Occipital lobe (tissue), 2 donors: Measurements from ENCODE around the gene XYLT2. TPM values are rescaled to one million over a fixed set of nuclear protein-coding genes. Genes with fewer than 3 reads are reported as not detected.
"Not testable (repeated sequence)": the region's sequence is repeated elsewhere in the genome, so short reads cannot be mapped to it uniquely, and the experiment has no call there.

ENCODE experiments used
- DNase-seq: peaks from one replicate; lab custom pipeline; 2025; lab: John Stamatoyannopoulos, UW
- total RNA-seq: library from RNA; depleted of rRNA; stranded (reverse); fragments of >200 nt; gene quantifications from one replicate; pipeline ENCODE4 v1.2.3, GENCODE V29; 2014

Gene XYLT2
- total RNA-seq, 1 donor from 2014 or later: 7.5 TPM

- DNase-seq: no peak
These were observed 26.5 kb upstream of the XYLT2 start for GRCh38 chr17:50319306-50320004.

- DNase-seq: no peak
These were observed 23.7 kb upstream of the XYLT2 start for GRCh38 chr17:50322271-50322670.

GRCh38 chr17:50323060-50323459, 22.9 kb upstream of the XYLT2 start:
- DNase-seq: no peak

- DNase-seq: no peak
These were observed 20.0 kb upstream of the XYLT2 start for GRCh38 chr17:50325906-50326305.

GRCh38 chr17:50326831-50327364, 19.0 kb upstream of the XYLT2 start:
- no peak for DNase-seq

- no peak for DNase-seq
These were observed 17.3 kb upstream of the XYLT2 start for GRCh38 chr17:50328363-50329325.

- DNase-seq: no peak
These were observed 16.2 kb upstream of the XYLT2 start for GRCh38 chr17:50329716-50330115.

GRCh38 chr17:50330151-50330775, 15.7 kb upstream of the XYLT2 start:
- DNase-seq: no peak

- no peak for DNase-seq
These were observed 14.7 kb upstream of the XYLT2 start for GRCh38 chr17:50331085-50331791.

- DNase-seq: no peak
These were observed 13.7 kb upstream of the XYLT2 start for GRCh38 chr17:50332196-50332595.

- not testable (repeated sequence) for DNase-seq
These were observed 12.5 kb upstream of the XYLT2 start for GRCh38 chr17:50333291-50334057.

- DNase-seq: no peak
These were observed 8.0 kb upstream of the XYLT2 start for GRCh38 chr17:50337956-50338355.

GRCh38 chr17:50338645-50339044, 7.3 kb upstream of the XYLT2 start:
- no peak for DNase-seq

- DNase-seq: no peak
These were observed 6.5 kb upstream of the XYLT2 start for GRCh38 chr17:50339381-50339780.

- no peak for DNase-seq
These were observed 1.1 kb upstream of the XYLT2 start for GRCh38 chr17:50344731-50345365.

- DNase-seq: no peak
These were observed 589 bp downstream of the XYLT2 start for GRCh38 chr17:50346313-50347116.

- DNase-seq: no peak
These were observed 1.4 kb downstream of the XYLT2 start for GRCh38 chr17:50347117-50347893.

- DNase-seq: no peak
These were observed 2.0 kb downstream of the XYLT2 start for GRCh38 chr17:50347894-50348291.
